ENCODE data around the gene FASLG. TPM values are rescaled to one million over a fixed set of nuclear protein-coding genes. Genes with fewer than 3 reads are reported as not detected.

FASLG gene
- total RNA-seq, 3 donors from 2014 or later (not counting 1 experiment from before 2014, with no cell fraction given) = 22.1 to 44.5 (median 24.1) TPM

DNA sequence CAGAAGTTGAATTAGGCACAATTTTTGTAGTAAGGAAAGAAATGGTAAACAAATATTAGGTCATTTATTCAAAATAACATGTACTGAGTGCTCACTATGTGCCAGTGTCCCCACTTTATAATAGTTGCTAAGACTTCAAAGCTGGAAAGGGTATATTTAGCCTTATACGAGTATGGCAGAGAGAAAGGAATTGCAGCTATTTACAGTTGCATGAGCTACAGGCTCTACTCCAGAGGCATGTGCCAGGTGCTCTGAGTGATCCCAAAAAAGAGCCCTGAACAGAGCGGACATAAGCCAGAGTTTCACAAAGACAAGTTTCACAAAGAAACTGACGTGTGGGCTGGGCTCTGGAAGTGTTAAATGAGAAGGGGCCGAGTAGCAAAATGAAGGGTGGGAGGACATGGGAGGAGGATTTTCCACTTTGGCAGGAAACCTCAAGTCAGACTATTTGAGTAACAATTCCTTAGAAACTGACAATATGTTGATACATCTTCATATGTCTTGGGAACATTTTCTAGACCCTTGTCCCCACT, 40.9 kb downstream of the FASLG start:
- peak in 1 of 2 donors; percentile 25 for DNase-seq
- Histone ChIP-seq H3K4me1 (ENCODE audit: control insufficient read depth, insufficient read depth, low read length) (peaks cover 71% of the 10 kb centered on the region), H3K9me3 (ENCODE audit: control insufficient read depth, insufficient read depth, low read length) (no peaks in the 10 kb centered on the region), H3K36me3 (ENCODE audit: control insufficient read depth, insufficient read depth, low read length) (no peaks in the 10 kb centered on the region), H3K27ac (ENCODE audit: low read length) (peak overlapping the region; percentile 96), H3K4me3 (ENCODE audit: low read length) (no peak overlapping the region), H3K27me3 (ENCODE audit: control insufficient read depth, insufficient read depth, low read length) (no peaks in the 10 kb centered on the region)
- Mint-ChIP-seq H3K27me3 (ENCODE audit: low read depth in 2 of 2) (no peaks in the 10 kb centered on the region), H3K4me1 (peaks cover 54 to 56% of the 10 kb centered on the region in 2 donors), H3K36me3 (no peaks in the 10 kb centered on the region), H3K9me3 (peaks cover 0 to 2% of the 10 kb centered on the region in 2 donors), H3K27ac (no peak overlapping the region), H3K4me3 (peak overlapping the region; percentile 79)
- no peak for TF ChIP-seq CTCF (IDR thresholded peaks at IDR 0.05)
- 37% methylated on average over 4 of the region's 4 CpGs for WGBS (ENCODE audit: insufficient coverage)
- intact Hi-C loops (cut with micrococcal nuclease) = loop anchor here (1.0 to 10.0 kb wide), 7 partner anchors 15 to 345 kb away; partner anchors contain the start of gene SUCO
- no peak for ATAC-seq

DNA sequence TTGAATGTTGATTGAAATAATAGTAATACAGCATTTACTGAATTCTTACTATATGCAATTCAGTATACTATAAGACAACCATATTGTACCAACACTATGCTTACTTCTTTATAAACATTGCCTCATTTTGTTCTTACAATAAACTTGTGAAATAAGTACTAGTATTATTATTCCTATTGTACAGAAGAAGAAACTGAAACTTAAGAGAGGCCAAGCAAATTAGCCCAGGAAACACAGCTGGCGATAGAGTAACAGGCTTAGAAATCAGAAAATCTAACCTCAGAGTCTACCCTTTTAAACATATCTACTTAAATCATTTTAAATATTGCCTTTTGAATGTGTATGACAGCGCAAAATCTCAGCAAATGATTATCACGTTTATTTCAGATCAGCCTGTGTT, 41.7 kb downstream of the FASLG start:
- intact Hi-C loops (cut with micrococcal nuclease) = loop anchor here (1.0 to 10.0 kb wide), 3 partner anchors 14 to 166 kb away; partner anchors contain the start of gene SUCO
- Histone ChIP-seq H3K9me3 (ENCODE audit: control insufficient read depth, insufficient read depth, low read length) (no peaks in the 10 kb centered on the region), H3K27ac (ENCODE audit: low read length) (peak overlapping the region; percentile 96), H3K4me3 (ENCODE audit: low read length) (no peak overlapping the region), H3K27me3 (ENCODE audit: control insufficient read depth, insufficient read depth, low read length) (no peaks in the 10 kb centered on the region), H3K36me3 (ENCODE audit: control insufficient read depth, insufficient read depth, low read length) (no peaks in the 10 kb centered on the region), H3K4me1 (ENCODE audit: control insufficient read depth, insufficient read depth, low read length) (peaks cover 72% of the 10 kb centered on the region)
- Mint-ChIP-seq H3K27me3 (ENCODE audit: low read depth in 2 of 2) (no peaks in the 10 kb centered on the region), H3K4me1 (peaks cover 46 to 48% of the 10 kb centered on the region in 2 donors), H3K36me3 (no peaks in the 10 kb centered on the region), H3K9me3 (peaks cover 0 to 2% of the 10 kb centered on the region in 2 donors), H3K27ac (no peak overlapping the region), H3K4me3 (no peak overlapping the region)
- ATAC-seq (no peak), DNase-seq (peak in 1 of 2 donors; percentile 32)
- 72% methylated on average over 2 of the region's 3 CpGs for WGBS (ENCODE audit: insufficient coverage)
- no peak for TF ChIP-seq CTCF (IDR thresholded peaks at IDR 0.05)

- Histone ChIP-seq H3K9me3 (ENCODE audit: control insufficient read depth, insufficient read depth, low read length) (no peaks in the 10 kb centered on the region), H3K27ac (ENCODE audit: low read length) (peak overlapping the region; percentile 67), H3K4me3 (ENCODE audit: low read length) (no peak overlapping the region), H3K36me3 (ENCODE audit: control insufficient read depth, insufficient read depth, low read length) (no peaks in the 10 kb centered on the region), H3K27me3 (ENCODE audit: control insufficient read depth, insufficient read depth, low read length) (no peaks in the 10 kb centered on the region), H3K4me1 (ENCODE audit: control insufficient read depth, insufficient read depth, low read length) (peaks cover 73% of the 10 kb centered on the region)
- H3K4me3 Mint-ChIP-seq = no peak overlapping the region
- H3K27me3 Mint-ChIP-seq (ENCODE audit: low read depth in 2 of 2) = no peaks in the 10 kb centered on the region
- no peaks in the 10 kb centered on the region for H3K9me3 Mint-ChIP-seq
- intact Hi-C loops (cut with micrococcal nuclease) = loop anchor here (10.0 kb wide), 1 partner anchor 169 kb away; the partner anchor contains the start of gene SUCO
- H3K4me1 Mint-ChIP-seq = peaks cover 15% of the 10 kb centered on the region in 2 donors
- H3K36me3 Mint-ChIP-seq = no peaks in the 10 kb centered on the region
- ATAC-seq = no peak
- WGBS (ENCODE audit: insufficient coverage) = 18% methylated on average over 1 of the region's 1 CpG
- H3K27ac Mint-ChIP-seq = no peak overlapping the region
- peak in 1 of 2 donors; percentile 51 for DNase-seq
- TF ChIP-seq CTCF (IDR thresholded peaks at IDR 0.05) = no peak
These were observed 45.1 kb downstream of the FASLG start for GRCh38 chr1:172704001-172704400.
